HEK293 (cell line): ENCODE measurements around the gene HRH2.
"Not testable (repeated sequence)": the region's sequence is repeated elsewhere in the genome, so short reads cannot be mapped to it uniquely, and the experiment has no call there.

Experiments used
- CTCF ChIA-PET: fragments of 350-600 bp; formaldehyde crosslinking; extraction: SDS; loops from one replicate; lab custom pipeline; 2021; ENCODE audit warnings: antibody characterized with exemption; lab: Yijun Ruan, JAX
- POLR2A ChIA-PET: fragments of 300-600 bp; formaldehyde crosslinking; extraction: SDS; loops from one replicate; lab custom pipeline; 2020; ENCODE audit warnings: antibody characterized with exemption, inconsistent platforms; lab: Yijun Ruan, JAX
- H3K27ac ChIP-seq: fragments of 200-500 bp; sonication (Bioruptor generic); 2 replicates; pipeline ENCODE4 v1.5.1; 2014; ENCODE audit warnings: low read depth, low read length, control low read depth, inconsistent platforms; ENCODE audit errors: extremely low read depth
- H3K36me3 ChIP-seq, 2 experiments: fragments of 200-500 bp in 1 of 2; sonication (Bioruptor generic) in 1 of 2; 1 replicate in 1 of 2; 2 replicates in 1 of 2; pipeline ENCODE4 v1.5.1; 2014 to 2017; ENCODE audit warnings: inconsistent platforms in 2 of 2, low read length in 2 of 2; ENCODE audit not compliant: control insufficient read depth in 2 of 2, insufficient read depth in 1 of 2
- H3K4me1 ChIP-seq: fragments of 200-500 bp; sonication (Bioruptor generic); 2 replicates; pipeline ENCODE4 v1.5.1; 2014; ENCODE audit warnings: mild to moderate bottlenecking, low read length, inconsistent platforms; ENCODE audit not compliant: control insufficient read depth, insufficient read depth
- H3K4me3 ChIP-seq: 2 replicates; pipeline ENCODE4 v1.5.1; 2011; ENCODE audit warnings: low read depth, mild to moderate bottlenecking, control low read depth, low read length, moderate library complexity
- H3K9me3 ChIP-seq: fragments of 200-500 bp; sonication (Bioruptor generic); 2 replicates; pipeline ENCODE4 v1.5.1; 2014; ENCODE audit warnings: low read depth, low read length, inconsistent platforms; ENCODE audit not compliant: control insufficient read depth, insufficient read depth
- INSM2 ChIP-seq: fragments of 450-650 bp; formaldehyde crosslinking; IDR thresholded peaks from 2 replicates; pipeline ENCODE4 v1.5.1; 2016; ENCODE audit warnings: missing biosample characterization, missing genetic modification characterization
- KLF8 ChIP-seq: fragments of 450-650 bp; formaldehyde crosslinking; IDR thresholded peaks from 2 replicates; pipeline ENCODE4 v1.5.1; 2016; ENCODE audit warnings: missing biosample characterization, missing genetic modification characterization
- MZF1 ChIP-seq: fragments of 450-650 bp; formaldehyde crosslinking; IDR thresholded peaks from 2 replicates; pipeline ENCODE4 v1.5.1; 2017; ENCODE audit warnings: missing biosample characterization, missing genetic modification characterization, borderline replicate concordance
- PRDM10 ChIP-seq: fragments of 450-650 bp; formaldehyde crosslinking; IDR thresholded peaks from 2 replicates; pipeline ENCODE4 v1.5.1; 2016; ENCODE audit warnings: missing biosample characterization, missing genetic modification characterization
- SP3 ChIP-seq: fragments of 450-650 bp; formaldehyde crosslinking; IDR thresholded peaks from 2 replicates; pipeline ENCODE4 v1.5.1; 2016; ENCODE audit warnings: missing biosample characterization, missing genetic modification characterization
- SP7 ChIP-seq: fragments of 450-650 bp; formaldehyde crosslinking; IDR thresholded peaks from 2 replicates; pipeline ENCODE4 v1.5.1; 2016; ENCODE audit warnings: missing biosample characterization, missing genetic modification characterization
- YY1 ChIP-seq: fragments of 450-650 bp; formaldehyde crosslinking; IDR thresholded peaks from 2 replicates; pipeline ENCODE4 v1.5.1; 2018; ENCODE audit warnings: missing biosample characterization, missing genetic modification characterization
- ZBTB10 ChIP-seq: fragments of 450-650 bp; formaldehyde crosslinking; IDR thresholded peaks from 2 replicates; pipeline ENCODE4 v1.5.1; 2016; ENCODE audit warnings: missing biosample characterization, missing genetic modification characterization
- ZBTB8A ChIP-seq: fragments of 450-650 bp; formaldehyde crosslinking; IDR thresholded peaks from 2 replicates; pipeline ENCODE4 v1.5.1; 2016; ENCODE audit warnings: missing biosample characterization, missing genetic modification characterization
- ZNF16 ChIP-seq: fragments of 450-650 bp; formaldehyde crosslinking; IDR thresholded peaks from 2 replicates; pipeline ENCODE4 v1.5.1; 2016; ENCODE audit warnings: low read depth, missing biosample characterization, missing genetic modification characterization
- ZNF202 ChIP-seq: fragments of 450-650 bp; formaldehyde crosslinking; IDR thresholded peaks from 2 replicates; pipeline ENCODE4 v1.5.1; 2016; ENCODE audit warnings: missing biosample characterization, missing genetic modification characterization, borderline replicate concordance
- ZNF23 ChIP-seq: fragments of 450-650 bp; formaldehyde crosslinking; IDR thresholded peaks from 2 replicates; pipeline ENCODE4 v1.5.1; 2016; ENCODE audit warnings: missing biosample characterization, missing genetic modification characterization, borderline replicate concordance
- ZNF362 ChIP-seq: fragments of 450-650 bp; formaldehyde crosslinking; IDR thresholded peaks from 2 replicates; pipeline ENCODE4 v1.5.1; 2016; ENCODE audit warnings: missing biosample characterization, missing genetic modification characterization
- ZNF514 ChIP-seq: fragments of 450-650 bp; formaldehyde crosslinking; IDR thresholded peaks from 2 replicates; pipeline ENCODE4 v1.5.1; 2016; ENCODE audit warnings: missing biosample characterization, missing genetic modification characterization
- ZNF555 ChIP-seq: fragments of 450-650 bp; formaldehyde crosslinking; conservative IDR thresholded peaks from 2 replicates; pipeline ENCODE4 v1.5.1; 2017; ENCODE audit warnings: missing biosample characterization, mild to moderate bottlenecking, missing genetic modification characterization, inconsistent platforms
- ZNF561 ChIP-seq: fragments of 450-650 bp; IDR thresholded peaks from 2 replicates; pipeline ENCODE4 v1.5.1; 2018; ENCODE audit warnings: missing biosample characterization, missing genetic modification characterization, borderline replicate concordance
- ZNF580 ChIP-seq: fragments of 450-650 bp; formaldehyde crosslinking; IDR thresholded peaks from 2 replicates; pipeline ENCODE4 v1.5.1; 2016; ENCODE audit warnings: missing biosample characterization, missing genetic modification characterization
- ZNF600 ChIP-seq: fragments of 450-650 bp; formaldehyde crosslinking; IDR thresholded peaks from 2 replicates; pipeline ENCODE4 v1.5.1; 2016; ENCODE audit warnings: missing biosample characterization, missing genetic modification characterization
- ZNF792 ChIP-seq: fragments of 450-650 bp; formaldehyde crosslinking; IDR thresholded peaks from 2 replicates; pipeline ENCODE4 v1.5.1; 2016; ENCODE audit warnings: missing biosample characterization, missing genetic modification characterization
- ZSCAN23 ChIP-seq: fragments of 450-650 bp; formaldehyde crosslinking; IDR thresholded peaks from 2 replicates; pipeline ENCODE4 v1.5.1; 2016; ENCODE audit warnings: missing biosample characterization, missing genetic modification characterization

The HRH2 gene

GRCh38 chr5:175616083-175616482 lies 41.8 kb upstream of the HRH2 start:
- ChIA-PET POLR2A (no interaction called here), CTCF (interaction anchor here (0.7 kb wide), 1 partner anchor 255 kb away, joined by 3 read pairs; no protein-coding TSS in a partner anchor)
- no peak for TF ChIP-seq ZNF555 (tag by site-specific recombination)
- no peak for TF ChIP-seq ZNF561 (tag by site-specific recombination)
- no peak for TF ChIP-seq ZNF580 (tag by site-specific recombination)
- Histone ChIP-seq H3K9me3 (no peaks in the 10 kb centered on the region), H3K4me3 (no peak overlapping the region), H3K4me1 (no peaks in the 10 kb centered on the region), H3K36me3 (no peaks in the 10 kb centered on the region), H3K27ac (no peak overlapping the region)

- H3K36me3 ChIP-seq, H3K27ac ChIP-seq, H3K9me3 ChIP-seq, POLR2A ChIA-PET, H3K4me1 ChIP-seq, H3K4me3 ChIP-seq: not testable (repeated sequence)
- CTCF ChIA-PET = interaction anchor here (0.7 kb wide), 1 partner anchor 254 kb away, joined by 3 read pairs; no protein-coding TSS in a partner anchor
Observed at GRCh38 chr5:175616527-175616926, 41.3 kb upstream of the HRH2 start.

GRCh38 chr5:175617447-175617846 lies 40.4 kb upstream of the HRH2 start:
- CTCF ChIA-PET = interaction anchor here (0.6 to 0.7 kb wide), 3 partner anchors 84 to 704 kb away, joined by 3 to 4 read pairs (median 3); no protein-coding TSS in a partner anchor
- POLR2A ChIA-PET = no interaction called here
- no peak overlapping the region for H3K27ac ChIP-seq
- H3K36me3 ChIP-seq = no peaks in the 10 kb centered on the region
- H3K4me1 ChIP-seq = no peaks in the 10 kb centered on the region
- no peak overlapping the region for H3K4me3 ChIP-seq
- no peaks in the 10 kb centered on the region; the same call in 1 of the 2 replicates for H3K9me3 ChIP-seq
- TF ChIP-seq ZNF514 (no peak), ZNF600 (tag by site-specific recombination) (no peak), ZNF23 (tag by site-specific recombination) (no peak), PRDM10 (tag by site-specific recombination) (no peak), INSM2 (tag by site-specific recombination) (no peak), SP3 (tag by site-specific recombination) (no peak), ZSCAN23 (tag by site-specific recombination) (no peak), ZNF792 (no peak), ZNF16 (tag by site-specific recombination) (no peak), SP7 (tag by site-specific recombination) (no peak), ZNF202 (no peak), YY1 (tag by site-specific recombination) (no peak), ZBTB10 (tag by site-specific recombination) (no peak), ZNF362 (tag by site-specific recombination) (no peak), MZF1 (no peak), ZBTB8A (no peak), KLF8 (no peak)
